Activated T-helper 2 cell treated with anti-CD3 and anti-CD28 coated beads, Interferon-gamma antibody, Interleukin-2, Interleukin-4, amounts not matched to agents 10 μg/mL and 5 μg/mL and 100 μg/mL, durations not matched to agents 14 hours and 24 hours and 36 hours (primary cell): Measurements from ENCODE around the gene DTNA. TPM values are rescaled to one million over a fixed set of nuclear protein-coding genes. Genes with fewer than 3 reads are reported as not detected.

Experiments
- DNase-seq: peaks from one replicate; pipeline ENCODE4 v3.0.0; 2021; ENCODE audit warnings: low spot score
- H3K27ac Mint-ChIP-seq: one replicate; pipeline ENCODE4 v1.8.0; 2021; ENCODE audit warnings: mixed read lengths
- H3K27me3 Mint-ChIP-seq: one replicate; pipeline ENCODE4 v1.8.0; 2021; ENCODE audit warnings: low read depth, mixed read lengths
- H3K36me3 Mint-ChIP-seq: one replicate; pipeline ENCODE4 v1.8.0; 2021; ENCODE audit warnings: low read depth, mixed read lengths
- H3K4me1 Mint-ChIP-seq: one replicate; pipeline ENCODE4 v1.8.0; 2021; ENCODE audit warnings: low read depth, mixed read lengths
- H3K4me3 Mint-ChIP-seq: one replicate; pipeline ENCODE4 v1.8.0; 2021; ENCODE audit warnings: low read depth, mild to moderate bottlenecking, moderate library complexity, mixed read lengths
- H3K9me3 Mint-ChIP-seq: one replicate; pipeline ENCODE4 v1.8.0; 2021; ENCODE audit warnings: mixed read lengths
- intact Hi-C: fragments of 100-400 bp; cut with micrococcal nuclease; formaldehyde crosslinking; loops from one replicate; pipeline ENCODE4 v1.15.1; 2023
- total RNA-seq: library from RNA; stranded (reverse); gene quantifications from 2 replicates; pipeline ENCODE4 v1.2.3, GENCODE V29; 2022

The DTNA gene
- total RNA-seq, 1 donor from 2014 or later, result 0.73 TPM

DNA sequence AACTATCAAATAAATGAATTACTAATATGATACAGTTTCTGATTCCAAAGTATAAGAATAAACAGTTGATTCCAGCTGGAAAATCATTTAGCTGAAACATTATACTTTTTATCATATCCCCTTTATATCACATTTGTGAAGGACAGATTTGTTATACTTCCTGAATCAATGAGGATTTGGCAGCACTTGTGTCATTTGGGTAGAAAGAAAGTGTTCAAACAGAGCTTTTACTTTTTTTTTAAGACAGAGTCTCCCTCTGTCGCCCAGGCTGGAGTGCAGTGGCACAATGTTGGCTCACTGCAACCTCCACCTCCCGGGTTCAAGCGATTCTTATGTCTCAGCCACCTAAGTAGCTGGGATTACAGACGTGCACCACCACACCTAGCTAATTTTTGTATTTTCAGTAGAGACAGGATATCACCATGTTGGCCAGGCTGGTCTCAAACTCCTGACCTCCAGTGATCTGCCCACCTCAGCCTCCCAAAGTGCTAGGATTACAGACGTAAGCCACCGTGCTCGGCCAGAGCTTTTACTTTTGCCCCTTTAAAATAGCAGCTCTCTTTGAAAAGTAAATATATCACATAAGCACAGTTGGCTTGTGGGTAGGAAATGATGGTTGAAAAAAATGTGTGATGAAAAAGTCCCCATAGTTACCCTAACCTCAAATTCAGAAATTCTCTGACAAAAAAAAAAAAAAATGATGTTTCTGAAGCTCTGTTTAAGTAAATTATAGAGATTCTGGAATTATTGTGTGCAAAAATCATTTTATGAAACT lies 95.2 kb downstream of the DTNA start:
- no peaks in the 10 kb centered on the region for H3K4me1 Mint-ChIP-seq
- intact Hi-C loops, result no loop called here

GRCh38 chr18:34805878-34806351 lies 95.8 kb downstream of the DTNA start:
- Mint-ChIP-seq H3K27me3 (peaks cover 4% of the 10 kb centered on the region), H3K4me3 (no peak overlapping the region), H3K4me1 (no peaks in the 10 kb centered on the region), H3K9me3 (no peaks in the 10 kb centered on the region), H3K36me3 (no peaks in the 10 kb centered on the region), H3K27ac (no peak overlapping the region)
- intact Hi-C loops, result no loop called here
- DNase-seq, result no peak

More for the DNA sequence above, 95.2 kb downstream of the DTNA start:
- Mint-ChIP-seq H3K9me3 (no peaks in the 10 kb centered on the region), H3K36me3 (no peaks in the 10 kb centered on the region), H3K27ac (no peak overlapping the region), H3K27me3 (peaks cover 4% of the 10 kb centered on the region), H3K4me3 (no peak overlapping the region)
- DNase-seq, result no peak

GRCh38 chr18:34806527-34806926 lies 96.4 kb downstream of the DTNA start:
- peaks cover 4% of the 10 kb centered on the region for H3K27me3 Mint-ChIP-seq
- H3K4me3 Mint-ChIP-seq, result no peak overlapping the region
- no peak for DNase-seq
- no peak overlapping the region for H3K27ac Mint-ChIP-seq
- intact Hi-C loops, result no loop called here
- no peaks in the 10 kb centered on the region for H3K4me1 Mint-ChIP-seq
- H3K36me3 Mint-ChIP-seq, result no peaks in the 10 kb centered on the region
- H3K9me3 Mint-ChIP-seq, result no peaks in the 10 kb centered on the region

GRCh38 chr18:34807106-34807796 lies 97.2 kb downstream of the DTNA start:
- Mint-ChIP-seq H3K4me1 (no peaks in the 10 kb centered on the region), H3K27me3 (peaks cover 4% of the 10 kb centered on the region), H3K36me3 (no peaks in the 10 kb centered on the region), H3K9me3 (no peaks in the 10 kb centered on the region), H3K27ac (no peak overlapping the region), H3K4me3 (no peak overlapping the region)
- intact Hi-C loops, result no loop called here
- no peak for DNase-seq

DNA sequence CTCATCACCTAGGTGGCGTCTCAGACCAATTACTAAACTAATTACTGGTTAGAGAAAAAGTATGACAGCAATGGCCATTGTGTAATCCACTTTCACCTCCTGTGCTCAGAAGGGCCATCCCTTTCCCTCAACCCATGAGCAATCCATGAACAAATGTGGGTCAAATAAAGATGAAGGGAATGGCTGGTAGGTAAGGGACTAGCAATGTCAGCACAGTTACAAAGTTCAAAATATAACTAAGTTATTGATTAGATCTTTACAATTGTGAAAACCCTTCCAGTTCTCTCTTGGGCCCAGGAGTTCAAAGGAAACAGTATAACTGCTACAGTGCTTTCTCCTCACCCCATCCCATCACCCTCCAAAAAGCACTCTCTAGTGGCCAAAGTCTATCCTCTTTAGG lies 98.3 kb downstream of the DTNA start:
- intact Hi-C loops, result no loop called here
- Mint-ChIP-seq H3K27ac (no peak overlapping the region), H3K4me1 (no peaks in the 10 kb centered on the region), H3K36me3 (no peaks in the 10 kb centered on the region), H3K27me3 (peaks cover 4% of the 10 kb centered on the region), H3K9me3 (no peaks in the 10 kb centered on the region), H3K4me3 (no peak overlapping the region)
- DNase-seq, result no peak

- H3K36me3 Mint-ChIP-seq, result no peaks in the 10 kb centered on the region
- H3K27me3 Mint-ChIP-seq, result no peaks in the 10 kb centered on the region
- no peak overlapping the region for H3K4me3 Mint-ChIP-seq
- H3K4me1 Mint-ChIP-seq, result no peaks in the 10 kb centered on the region
- H3K27ac Mint-ChIP-seq, result no peak overlapping the region
- intact Hi-C loops, result no loop called here
- DNase-seq, result no peak
- H3K9me3 Mint-ChIP-seq, result no peaks in the 10 kb centered on the region
These were observed 99.5 kb downstream of the DTNA start for GRCh38 chr18:34809451-34810072.

GRCh38 chr18:34816183-34816582 lies 106.1 kb downstream of the DTNA start:
- DNase-seq, result no peak
- Mint-ChIP-seq H3K36me3 (no peaks in the 10 kb centered on the region), H3K27me3 (peaks cover 9% of the 10 kb centered on the region), H3K9me3 (no peaks in the 10 kb centered on the region), H3K4me1 (no peaks in the 10 kb centered on the region), H3K27ac (no peak overlapping the region), H3K4me3 (no peak overlapping the region)
- intact Hi-C loops, result no loop called here

DNA sequence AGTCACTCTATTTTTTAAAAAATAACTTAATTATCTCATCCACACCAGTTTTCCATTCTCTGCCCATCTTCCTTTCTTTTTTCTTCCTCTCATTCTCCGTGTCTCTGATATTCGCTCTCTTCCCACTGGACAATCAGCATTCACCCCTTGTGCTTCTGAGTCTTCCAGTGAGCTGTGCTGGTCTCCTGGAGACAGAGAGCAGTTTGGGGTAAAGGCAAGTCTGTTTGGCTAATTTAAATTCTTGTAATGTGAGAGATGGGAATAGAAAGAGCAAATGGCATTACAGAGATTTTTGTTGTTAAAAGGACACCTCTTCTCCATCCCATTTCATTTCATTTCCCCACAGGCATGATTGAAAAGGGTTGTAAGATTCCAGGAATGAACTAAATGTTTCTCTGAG lies 107.5 kb downstream of the DTNA start:
- no peak overlapping the region for H3K4me3 Mint-ChIP-seq
- peaks cover 9% of the 10 kb centered on the region for H3K27me3 Mint-ChIP-seq
- no peak overlapping the region for H3K27ac Mint-ChIP-seq
- DNase-seq, result no peak
- H3K4me1 Mint-ChIP-seq, result no peaks in the 10 kb centered on the region
- H3K9me3 Mint-ChIP-seq, result no peaks in the 10 kb centered on the region
- no peaks in the 10 kb centered on the region for H3K36me3 Mint-ChIP-seq
- intact Hi-C loops, result no loop called here

GRCh38 chr18:34818064-34818463 lies 108.0 kb downstream of the DTNA start:
- Mint-ChIP-seq H3K36me3 (no peaks in the 10 kb centered on the region), H3K9me3 (no peaks in the 10 kb centered on the region), H3K4me3 (no peak overlapping the region), H3K27ac (no peak overlapping the region), H3K4me1 (no peaks in the 10 kb centered on the region), H3K27me3 (peaks cover 9% of the 10 kb centered on the region)
- intact Hi-C loops, result no loop called here
- no peak for DNase-seq

DNA sequence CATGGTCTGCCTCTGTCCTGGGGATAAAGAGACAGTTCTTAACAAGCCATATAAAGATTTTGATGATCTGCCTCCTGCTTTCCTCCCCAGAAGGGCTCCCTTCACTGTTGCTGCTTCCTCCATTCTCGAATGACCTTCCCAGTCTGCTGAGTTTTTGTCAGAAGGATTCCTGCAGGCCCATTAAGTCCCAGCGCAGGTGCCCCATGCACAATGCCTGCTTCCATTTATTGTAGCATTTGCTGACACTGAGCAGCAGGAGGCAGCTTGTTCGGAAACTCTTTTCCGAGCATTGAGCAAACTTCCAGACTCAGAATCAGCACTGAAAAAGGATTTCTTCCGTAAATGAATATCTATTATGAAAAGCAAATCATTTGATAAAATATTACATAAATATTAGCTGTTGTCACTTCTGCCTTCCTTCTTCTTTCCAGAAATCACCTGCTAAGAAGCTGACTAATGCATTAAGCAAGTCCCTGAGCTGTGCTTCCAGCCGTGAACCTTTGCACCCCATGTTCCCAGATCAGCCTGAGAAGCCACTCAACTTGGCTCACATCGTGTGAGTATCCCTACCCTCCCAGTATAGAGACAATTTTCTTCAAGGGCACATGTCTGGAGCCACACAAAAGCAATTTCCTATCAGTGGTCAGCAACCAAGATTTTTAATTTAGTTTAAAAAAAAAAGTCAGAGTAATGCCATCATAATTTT lies 110.4 kb downstream of the DTNA start:
- Mint-ChIP-seq H3K27ac (no peak overlapping the region), H3K9me3 (no peaks in the 10 kb centered on the region), H3K4me1 (no peaks in the 10 kb centered on the region), H3K27me3 (peaks cover 9% of the 10 kb centered on the region), H3K4me3 (no peak overlapping the region), H3K36me3 (no peaks in the 10 kb centered on the region)
- DNase-seq, result no peak
- intact Hi-C loops, result no loop called here

DNA sequence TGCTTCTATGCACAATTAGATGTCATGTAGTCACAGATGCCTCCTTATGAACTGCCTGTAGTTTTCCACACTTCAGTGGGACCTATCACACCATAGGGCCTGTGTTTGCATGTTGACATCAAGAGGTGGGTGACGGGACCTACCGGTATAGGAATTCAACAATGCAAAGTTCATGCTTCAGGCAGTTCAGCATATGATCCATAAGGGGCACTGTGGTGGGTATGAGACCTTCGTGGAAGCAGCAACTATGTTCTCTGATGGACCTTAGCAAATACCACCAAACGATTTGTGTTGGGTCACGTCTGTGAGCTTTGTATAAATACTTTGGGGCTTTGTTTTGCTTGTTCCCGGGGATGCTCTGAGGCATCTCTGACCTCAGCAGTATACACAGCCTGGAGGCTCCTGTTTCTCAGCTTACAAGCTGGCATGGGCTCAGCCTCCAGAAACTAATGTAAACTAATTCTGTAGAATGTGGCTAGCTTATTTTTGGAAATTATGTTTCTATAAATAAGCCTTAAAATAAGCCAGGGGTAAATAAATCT lies 111.6 kb downstream of the DTNA start:
- H3K27ac Mint-ChIP-seq, result no peak overlapping the region
- H3K4me1 Mint-ChIP-seq, result no peaks in the 10 kb centered on the region
- H3K9me3 Mint-ChIP-seq, result no peaks in the 10 kb centered on the region
- H3K27me3 Mint-ChIP-seq, result peaks cover 5% of the 10 kb centered on the region
- DNase-seq, result no peak
- no peaks in the 10 kb centered on the region for H3K36me3 Mint-ChIP-seq
- H3K4me3 Mint-ChIP-seq, result no peak overlapping the region
- intact Hi-C loops, result no loop called here

- intact Hi-C loops, result no loop called here
- Mint-ChIP-seq H3K4me3 (no peak overlapping the region), H3K27ac (no peak overlapping the region), H3K9me3 (no peaks in the 10 kb centered on the region), H3K27me3 (no peaks in the 10 kb centered on the region), H3K4me1 (no peaks in the 10 kb centered on the region), H3K36me3 (no peaks in the 10 kb centered on the region)
- DNase-seq, result no peak
These were observed 118.0 kb downstream of the DTNA start for GRCh38 chr18:34828093-34828492.
